HepG2 (cell line): Measurements from ENCODE around the gene UGT1A8. TPM values are rescaled to one million over a fixed set of nuclear protein-coding genes. Genes with fewer than 3 reads are reported as not detected.
"Not testable (repeated sequence)": the region's sequence is repeated elsewhere in the genome, so short reads cannot be mapped to it uniquely, and the experiment has no call there.

ENCODE experiments used
- ATAC-seq: fragments of 200-7000 bp; cut with Tn5 transposase; 3 replicates; pipeline ENCODE4 v1.9.1; 2020; ENCODE audit warnings: mild to moderate bottlenecking, moderate library complexity
- BruUV-seq: library from RNA; stranded (reverse); fragments of 400-500 nt; replicated peaks from 2 replicates; lab custom pipeline; 2021; lab: Mats Ljungman, UMichigan
- CTCF ChIA-PET: fragments of 300-600 bp; formaldehyde crosslinking; extraction: SDS; loops from one replicate; lab custom pipeline; 2021; ENCODE audit warnings: low total read pairs, inconsistent platforms, low intra/inter-chr PET ratio; lab: Yijun Ruan, JAX
- POLR2A ChIA-PET: fragments of 350-600 bp; sonication (Branson Sonifier 250); formaldehyde crosslinking; loops from one replicate; lab custom pipeline; 2020; ENCODE audit warnings: antibody characterized with exemption, inconsistent platforms; lab: Yijun Ruan, JAX
- DNase-seq: peaks from one replicate; pipeline ENCODE4 v3.0.0-alpha.2; 2015; ENCODE audit warnings: low spot score
- FAIRE-seq: peaks from 3 replicates; lab custom pipeline; 2011; peaks lifted over from hg19 to GRCh38; lab: Jason Lieb, UNC
- H2AFZ ChIP-seq: one replicate; pipeline ENCODE4 v1.6.1; 2011; ENCODE audit warnings: low read length, inconsistent platforms
- H3K27ac ChIP-seq: fragments of 300-600 bp; 3 replicates; pipeline ENCODE4 v1.8.0; 2011; ENCODE audit warnings: mixed run types, mild to moderate bottlenecking, mixed read lengths, low read length, inconsistent platforms; ENCODE audit not compliant: insufficient read depth; ENCODE audit errors: extremely low read length
- H3K27me3 ChIP-seq, 2 experiments: fragments of 200-600 bp in 1 of 2; 2 replicates in 1 of 2; 3 replicates in 1 of 2; pipeline versions ENCODE4 v1.6.0 to v1.8.0; 2011; ENCODE audit warnings: low read length in 2 of 2, mild to moderate bottlenecking in 2 of 2, moderate library complexity in 2 of 2, inconsistent platforms in 1 of 2; ENCODE audit not compliant: insufficient read depth in 2 of 2, control insufficient read depth in 1 of 2
- H3K36me3 ChIP-seq, 2 experiments: fragments of 200-600 bp in 1 of 2; replicated peaks in 1 of 2; 2 replicates in 1 of 2; 3 replicates in 1 of 2; pipeline versions ENCODE4 v1.5.1 to v1.8.0; 2011; ENCODE audit warnings: low read length in 2 of 2, inconsistent platforms in 1 of 2; ENCODE audit not compliant: insufficient read depth in 2 of 2, control insufficient read depth in 1 of 2
- H3K4me1 ChIP-seq: 2 replicates; pipeline ENCODE4 v1.5.1; 2012; ENCODE audit warnings: low read length, inconsistent platforms; ENCODE audit not compliant: insufficient read depth
- H3K4me2 ChIP-seq: 2 replicates; pipeline ENCODE4 v1.6.0; 2011; ENCODE audit warnings: low read depth, low read length, inconsistent platforms
- H3K4me3 ChIP-seq, 3 experiments: fragments of 200-600 bp in 1 of 3; sonication (generic), shearing (Covaris generic) in 1 of 3; replicated peaks in 1 of 3; 2 replicates each; pipeline ENCODE4 v1.5.1; 2011 to 2016; ENCODE audit warnings: low read length in 3 of 3, inconsistent platforms in 2 of 3, low read depth in 2 of 3, mild to moderate bottlenecking in 2 of 3, control low read depth in 1 of 3, mixed read lengths in 1 of 3; ENCODE audit not compliant: insufficient read depth in 1 of 3
- H3K79me2 ChIP-seq: one replicate; pipeline ENCODE4 v1.6.1; 2011; ENCODE audit warnings: low read length, inconsistent platforms; ENCODE audit not compliant: insufficient read depth
- H3K9ac ChIP-seq: 2 replicates; pipeline ENCODE4 v1.6.0; 2011; ENCODE audit warnings: mild to moderate bottlenecking, low read depth, low read length, inconsistent platforms; ENCODE audit not compliant: insufficient read depth
- H3K9me3 ChIP-seq: 2 replicates; pipeline ENCODE4 v1.5.1; 2012; ENCODE audit warnings: mild to moderate bottlenecking, low read length
- H4K20me1 ChIP-seq: 2 replicates; pipeline ENCODE4 v1.6.0; 2011; ENCODE audit warnings: inconsistent platforms, mild to moderate bottlenecking, low read length, moderate library complexity; ENCODE audit not compliant: insufficient read depth
- AGO1 ChIP-seq: fragments of 200-400 bp; formaldehyde crosslinking; IDR thresholded peaks from 2 replicates; pipeline ENCODE4 v1.6.1; 2017; ENCODE audit warnings: mild to moderate bottlenecking, low read depth, low read length, moderate library complexity; ENCODE audit not compliant: poor library complexity, severe bottlenecking
- IRF2 ChIP-seq: IDR thresholded peaks from 2 replicates; pipeline ENCODE4 v1.6.1; 2018; ENCODE audit warnings: missing genetic modification reagents, missing compliant biosample characterization
- SALL1 ChIP-seq: sonication (generic); formaldehyde crosslinking; IDR thresholded peaks from 2 replicates; pipeline ENCODE4 v1.8.0; 2022; ENCODE audit warnings: mild to moderate bottlenecking, missing genetic modification reagents
- TIGD3 ChIP-seq: sonication (generic); formaldehyde crosslinking; IDR thresholded peaks from 2 replicates; pipeline ENCODE4 v1.5.1; 2020; ENCODE audit warnings: mild to moderate bottlenecking, missing genetic modification reagents, borderline replicate concordance
- ZNF446 ChIP-seq: sonication (generic); formaldehyde crosslinking; IDR thresholded peaks from 2 replicates; pipeline ENCODE4 v1.5.0; 2020; ENCODE audit warnings: mild to moderate bottlenecking, missing genetic modification reagents
- whole genome bisulfite sequencing: methylation state at CpG from one replicate; pipeline ENCODE4 v1.1.6; 2017; ENCODE audit warnings: low lambda C conversion rate; 5-methylcytosine and 5-hydroxymethylcytosine counted together
- in situ Hi-C: cut with HindIII; loops from 2 replicates; pipeline ENCODE4 v1.10.0; 2017; ENCODE audit warnings: low pct_unique_long_range_greater_than_20kb; ENCODE audit not compliant: extremely low pct_ligation_motif_present
- intact Hi-C: fragments of 100-400 bp; cut with micrococcal nuclease; formaldehyde crosslinking; loops from one replicate; pipeline ENCODE4 v1.10.0; 2022; ENCODE audit not compliant: unreplicated experiment
- polyA plus RNA-seq, 8 experiments: library from polyadenylated mRNA; depleted of rRNA in 3 of 8; stranded (reverse) in 7 of 8; unstranded in 1 of 8; fragments of >200 nt; fragmentation: Illumina TruSeq in 4 of 8; extraction: Trizol in 4 of 8; gene quantifications; 2 replicates each; pipeline versions ENCODE4 v1.2.1 to v1.2.3, GENCODE V29; 2011 to 2016; ENCODE audit warnings: low read depth in 4 of 8, missing spikeins in 1 of 8, mixed read lengths in 1 of 8; ENCODE audit not compliant: insufficient read depth in 1 of 8
- total RNA-seq, 5 experiments: library from RNA; depleted of rRNA; stranded (reverse); fragments of >200 nt; fragmentation: Illumina TruSeq; extraction: Trizol; gene quantifications; 2 replicates each; pipeline ENCODE4 v1.2.3, GENCODE V29; 2016; ENCODE audit warnings: low read depth in 1 of 5

UGT1A8 gene
- total and polyA plus RNA-seq, 2 of the 13 experiments (the other 11 are each of a cell fraction or from before 2014, with no cell fraction given), result not detected

- BruUV-seq, FAIRE-seq, H2AFZ ChIP-seq: not testable (repeated sequence)
These were observed 38.5 kb downstream of the UGT1A8 start for GRCh38 chr2:233655943-233656342.

GRCh38 chr2:233656443-233656842 is 39.0 kb downstream of the UGT1A8 start:
- Histone ChIP-seq H2AFZ (no peak overlapping the region), H3K27me3 (no peaks in the 10 kb centered on the region), H3K27ac (no peak overlapping the region), H3K79me2 (no peaks in the 10 kb centered on the region), H3K9ac (no peak overlapping the region), H3K9me3 (no peaks in the 10 kb centered on the region), H3K4me3 (no peak overlapping the region), H3K36me3 (no peaks in the 10 kb centered on the region), H3K4me1 (no peaks in the 10 kb centered on the region), H3K4me2 (no peak overlapping the region), H4K20me1 (no peaks in the 10 kb centered on the region)
- TF ChIP-seq AGO1 (no peak), TIGD3 (CRISPR knock-in tag) (no peak), IRF2 (no peak), SALL1 (CRISPR knock-in tag) (no peak), ZNF446 (CRISPR knock-in tag) (no peak)
- POLR2A ChIA-PET, result no interaction called here
- CTCF ChIA-PET, result no interaction called here
- DNase-seq (no peak), FAIRE-seq (no peak), ATAC-seq (no peak)
- WGBS, result 57% methylated on average over 10 of the region's 10 CpGs
- intact Hi-C loops, result no loop called here
- no TSS peak for BruUV-seq
- in situ Hi-C loops, result no loop called here

More at GRCh38 chr2:233655943-233656342, 38.5 kb downstream of the UGT1A8 start:
- POLR2A ChIA-PET, H4K20me1 ChIP-seq, H3K27ac ChIP-seq, H3K4me1 ChIP-seq, H3K9me3 ChIP-seq, H3K79me2 ChIP-seq, intact Hi-C loops, ATAC-seq, in situ Hi-C loops, DNase-seq, CTCF ChIA-PET, H3K9ac ChIP-seq, H3K36me3 ChIP-seq, H3K4me2 ChIP-seq, H3K27me3 ChIP-seq, H3K4me3 ChIP-seq: not testable (repeated sequence)
- WGBS, result 79% methylated on average over 3 of the region's 3 CpGs
